DND-41 (cell line): ENCODE data around the gene PMF1.

Experiments used
- EZH2 ChIP-seq: IDR thresholded peaks from 3 replicates; pipeline ENCODE4 v1.6.1; 2012; ENCODE audit warnings: borderline replicate concordance, low read depth, mild to moderate bottlenecking, moderate library complexity, low read length, inconsistent platforms; ENCODE audit not compliant: severe bottlenecking
- TF ChIP-seq, protein P1 (sequence below): IDR thresholded peaks from 2 replicates; pipeline ENCODE4 v1.5.1; 2012; ENCODE audit warnings: borderline replicate concordance, low read length, moderate library complexity, mild to moderate bottlenecking; ENCODE audit not compliant: poor library complexity, severe bottlenecking; ENCODE audit errors: extremely low read depth

DNA sequence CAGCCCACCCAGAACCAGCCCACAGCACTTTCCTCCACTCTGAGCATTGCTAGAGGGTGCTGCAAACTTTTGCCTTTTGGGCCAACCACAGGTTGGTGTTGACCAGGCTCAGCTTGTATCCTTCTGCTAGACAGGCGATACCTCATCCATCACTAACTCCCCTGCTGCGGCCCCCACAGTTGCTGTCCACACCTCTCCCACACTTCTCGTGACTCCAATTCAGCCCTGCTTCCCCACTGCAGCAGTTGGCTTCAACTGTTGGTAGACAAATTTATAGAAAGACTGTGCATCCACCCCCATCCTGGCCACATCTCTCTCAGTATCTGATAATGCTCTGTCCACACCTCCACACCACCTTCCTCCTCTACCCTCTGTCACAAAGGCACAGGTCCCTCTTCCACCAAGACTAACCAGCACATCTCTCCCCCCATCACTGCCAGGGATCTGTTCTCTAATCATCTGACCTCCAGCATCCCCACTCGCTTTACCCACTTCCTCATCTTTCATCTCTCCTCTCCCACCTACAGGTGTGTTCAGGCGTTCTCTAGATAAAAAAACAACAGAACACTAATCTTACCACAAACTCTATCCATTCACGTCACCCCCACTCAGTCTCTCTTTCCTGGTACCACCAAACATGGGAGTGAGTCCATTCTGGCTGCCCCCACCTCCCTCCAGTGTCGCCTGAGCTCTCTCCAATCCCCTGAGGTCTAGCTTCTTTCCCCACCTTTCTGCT, 34.7 kb upstream of the PMF1 start:
- no peak for TF ChIP-seq EZH2
- TF ChIP-seq, protein P1, sequence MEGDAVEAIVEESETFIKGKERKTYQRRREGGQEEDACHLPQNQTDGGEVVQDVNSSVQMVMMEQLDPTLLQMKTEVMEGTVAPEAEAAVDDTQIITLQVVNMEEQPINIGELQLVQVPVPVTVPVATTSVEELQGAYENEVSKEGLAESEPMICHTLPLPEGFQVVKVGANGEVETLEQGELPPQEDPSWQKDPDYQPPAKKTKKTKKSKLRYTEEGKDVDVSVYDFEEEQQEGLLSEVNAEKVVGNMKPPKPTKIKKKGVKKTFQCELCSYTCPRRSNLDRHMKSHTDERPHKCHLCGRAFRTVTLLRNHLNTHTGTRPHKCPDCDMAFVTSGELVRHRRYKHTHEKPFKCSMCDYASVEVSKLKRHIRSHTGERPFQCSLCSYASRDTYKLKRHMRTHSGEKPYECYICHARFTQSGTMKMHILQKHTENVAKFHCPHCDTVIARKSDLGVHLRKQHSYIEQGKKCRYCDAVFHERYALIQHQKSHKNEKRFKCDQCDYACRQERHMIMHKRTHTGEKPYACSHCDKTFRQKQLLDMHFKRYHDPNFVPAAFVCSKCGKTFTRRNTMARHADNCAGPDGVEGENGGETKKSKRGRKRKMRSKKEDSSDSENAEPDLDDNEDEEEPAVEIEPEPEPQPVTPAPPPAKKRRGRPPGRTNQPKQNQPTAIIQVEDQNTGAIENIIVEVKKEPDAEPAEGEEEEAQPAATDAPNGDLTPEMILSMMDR: no peak
